ENCODE data around the gene LRRC75B. TPM values are rescaled to one million over a fixed set of nuclear protein-coding genes. Genes with fewer than 3 reads are reported as not detected.

Gene LRRC75B
- total RNA-seq, 1 experiment from 2014 or later = 7.9 TPM

DNA sequence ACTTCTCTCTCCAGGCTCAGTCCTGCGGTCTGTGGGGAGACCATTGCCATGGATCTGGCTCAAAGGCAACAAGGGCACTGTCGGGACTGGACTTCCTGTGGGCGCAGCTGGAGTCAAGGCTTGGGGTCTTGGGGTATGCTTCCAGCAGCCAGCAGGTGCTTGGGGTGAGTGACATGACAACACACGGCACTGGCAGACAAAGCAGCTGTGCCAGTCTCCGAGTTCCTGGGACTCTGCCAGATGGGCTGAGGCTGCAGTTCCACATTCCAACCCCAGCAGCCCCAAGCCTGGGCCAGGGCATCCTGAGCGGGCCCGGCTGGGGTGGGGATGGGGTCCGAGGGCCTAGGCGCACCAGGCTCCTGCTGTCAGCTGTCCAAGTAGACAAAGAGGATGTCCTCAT, 50.2 kb downstream of the LRRC75B start (continued):
- TF ChIP-seq, protein P1, sequence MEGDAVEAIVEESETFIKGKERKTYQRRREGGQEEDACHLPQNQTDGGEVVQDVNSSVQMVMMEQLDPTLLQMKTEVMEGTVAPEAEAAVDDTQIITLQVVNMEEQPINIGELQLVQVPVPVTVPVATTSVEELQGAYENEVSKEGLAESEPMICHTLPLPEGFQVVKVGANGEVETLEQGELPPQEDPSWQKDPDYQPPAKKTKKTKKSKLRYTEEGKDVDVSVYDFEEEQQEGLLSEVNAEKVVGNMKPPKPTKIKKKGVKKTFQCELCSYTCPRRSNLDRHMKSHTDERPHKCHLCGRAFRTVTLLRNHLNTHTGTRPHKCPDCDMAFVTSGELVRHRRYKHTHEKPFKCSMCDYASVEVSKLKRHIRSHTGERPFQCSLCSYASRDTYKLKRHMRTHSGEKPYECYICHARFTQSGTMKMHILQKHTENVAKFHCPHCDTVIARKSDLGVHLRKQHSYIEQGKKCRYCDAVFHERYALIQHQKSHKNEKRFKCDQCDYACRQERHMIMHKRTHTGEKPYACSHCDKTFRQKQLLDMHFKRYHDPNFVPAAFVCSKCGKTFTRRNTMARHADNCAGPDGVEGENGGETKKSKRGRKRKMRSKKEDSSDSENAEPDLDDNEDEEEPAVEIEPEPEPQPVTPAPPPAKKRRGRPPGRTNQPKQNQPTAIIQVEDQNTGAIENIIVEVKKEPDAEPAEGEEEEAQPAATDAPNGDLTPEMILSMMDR (IDR thresholded peaks at IDR 0.05 in 2 of 3, conservative IDR thresholded peaks at IDR 0.05 in 1 of 3; ENCODE audit: borderline replicate concordance in 1 of 3, insufficient read depth in 1 of 3, low read depth in 2 of 3, low read length in 2 of 3) = no peak
- TF ChIP-seq ELF1 (IDR thresholded peaks at IDR 0.05; ENCODE audit: borderline replicate concordance, low read depth) (no peak), SRF (IDR thresholded peaks at IDR 0.05; ENCODE audit: low read depth) (no peak)
- TF ChIP-seq, protein P2, sequence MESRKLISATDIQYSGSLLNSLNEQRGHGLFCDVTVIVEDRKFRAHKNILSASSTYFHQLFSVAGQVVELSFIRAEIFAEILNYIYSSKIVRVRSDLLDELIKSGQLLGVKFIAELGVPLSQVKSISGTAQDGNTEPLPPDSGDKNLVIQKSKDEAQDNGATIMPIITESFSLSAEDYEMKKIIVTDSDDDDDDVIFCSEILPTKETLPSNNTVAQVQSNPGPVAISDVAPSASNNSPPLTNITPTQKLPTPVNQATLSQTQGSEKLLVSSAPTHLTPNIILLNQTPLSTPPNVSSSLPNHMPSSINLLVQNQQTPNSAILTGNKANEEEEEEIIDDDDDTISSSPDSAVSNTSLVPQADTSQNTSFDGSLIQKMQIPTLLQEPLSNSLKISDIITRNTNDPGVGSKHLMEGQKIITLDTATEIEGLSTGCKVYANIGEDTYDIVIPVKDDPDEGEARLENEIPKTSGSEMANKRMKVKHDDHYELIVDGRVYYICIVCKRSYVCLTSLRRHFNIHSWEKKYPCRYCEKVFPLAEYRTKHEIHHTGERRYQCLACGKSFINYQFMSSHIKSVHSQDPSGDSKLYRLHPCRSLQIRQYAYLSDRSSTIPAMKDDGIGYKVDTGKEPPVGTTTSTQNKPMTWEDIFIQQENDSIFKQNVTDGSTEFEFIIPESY (IDR thresholded peaks at IDR 0.05; ENCODE audit: extremely low read depth, insufficient replicate concordance, low read length) = no peak

DNA sequence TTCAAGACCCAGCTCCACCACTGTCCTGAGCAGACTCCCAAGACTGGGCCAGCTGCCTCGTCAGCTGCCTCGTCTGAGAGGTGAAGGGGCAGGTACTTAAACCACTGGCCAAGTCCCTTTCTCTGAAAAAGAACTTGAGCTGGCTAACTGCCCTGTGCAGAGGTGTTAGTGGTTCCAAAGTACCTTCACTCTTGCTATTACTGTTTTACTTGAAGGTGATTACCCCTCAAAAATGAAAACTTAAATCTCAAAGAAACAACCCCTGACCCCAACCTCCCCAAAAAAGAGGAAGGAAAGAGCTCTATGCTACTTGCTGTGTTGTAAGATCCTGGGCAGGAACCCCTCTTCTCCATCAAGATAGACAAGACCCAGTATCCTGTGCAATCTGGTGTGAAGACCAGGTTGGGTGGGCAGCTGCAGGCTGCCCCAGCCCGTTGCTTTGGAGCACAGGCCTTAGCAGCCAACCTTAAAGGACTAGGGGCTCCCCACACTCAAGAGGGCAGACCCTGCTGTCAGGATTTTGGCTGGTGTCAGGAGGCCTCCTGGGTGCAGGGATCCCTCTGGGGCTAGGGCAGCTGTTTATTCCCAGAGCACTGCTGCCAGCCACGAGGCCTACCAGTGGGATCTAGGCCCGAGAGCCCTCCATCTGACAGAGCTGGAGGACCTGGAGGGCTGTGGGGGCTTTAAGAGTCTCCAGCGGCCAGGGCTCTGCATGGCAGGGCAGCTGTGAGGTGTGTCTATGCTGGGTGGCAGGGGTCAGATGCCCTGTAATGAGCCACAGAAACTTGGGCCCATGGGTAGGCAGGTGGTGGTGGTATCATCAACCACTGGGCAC, 51.0 kb downstream of the LRRC75B start:
- H4K20me1 ChIP-seq (ENCODE audit: insufficient read depth) = no peaks in the 10 kb centered on the region
- H3K4me1 ChIP-seq (ENCODE audit: control insufficient read depth in 1 of 2, insufficient read depth in 2 of 2, low read length in 2 of 2) = no peaks in the 10 kb centered on the region
- ChIA-PET CTCF (no interaction called here), POLR2A (interaction anchor here (0.6 kb wide), 1 partner anchor 9 kb away, joined by 4 read pairs; no protein-coding TSS in a partner anchor), RAD21 (ENCODE audit: low non-redundant PET in 1 of 2, low total read pairs in 2 of 2, uncharacterized antibody in 2 of 2, unreplicated experiment in 2 of 2) (no interaction called here)
- intact Hi-C loops (cut with micrococcal nuclease) = no loop called here
- no peaks in the 10 kb centered on the region for H3K27me3 ChIP-seq (ENCODE audit: insufficient read depth, low read length)
- no peak overlapping the region for H3K4me3 ChIP-seq (replicated peaks in 1 of 2; ENCODE audit: low read depth in 1 of 2, low read length in 2 of 2)
- H3K4me2 ChIP-seq (ENCODE audit: low read length) = no peak overlapping the region
- DNase-seq (ENCODE audit: low read depth, low spot score) (no peak), ATAC-seq (no peak)
- no TSS peak for BruUV-seq (replicated peaks)
- H3K27ac ChIP-seq (ENCODE audit: low read depth, low read length) = no peak overlapping the region
- no peak overlapping the region for H2AFZ ChIP-seq (ENCODE audit: low read depth, low read length, poor library complexity, severe bottlenecking)
- H3K9me2 ChIP-seq (ENCODE audit: insufficient read depth) = no peaks in the 10 kb centered on the region
- H3K79me2 ChIP-seq (ENCODE audit: insufficient read depth, low read length) = no peaks in the 10 kb centered on the region
- no peak overlapping the region for H3K9ac ChIP-seq (ENCODE audit: low read length)
- peaks cover 0 to 5% of the 10 kb centered on the region in 2 experiments; a peak in 2 of 4 replicates for H3K36me3 ChIP-seq (ENCODE audit: control insufficient read depth in 1 of 2, insufficient read depth in 2 of 2, low read length in 2 of 2)
- no peaks in the 10 kb centered on the region for H3K9me3 ChIP-seq (ENCODE audit: control insufficient read depth in 1 of 2, insufficient read depth in 1 of 2, low read depth in 1 of 2, low read length in 2 of 2)
- TF ChIP-seq RAD21 (IDR thresholded peaks at IDR 0.05; ENCODE audit: low read depth) (no peak), FOSL1 (IDR thresholded peaks at IDR 0.05; ENCODE audit: low read depth) (no peak), TCF7L2 (IDR thresholded peaks at IDR 0.05; ENCODE audit: borderline replicate concordance, extremely low read depth, insufficient read depth, insufficient read length) (no peak), EGR1 (IDR thresholded peaks at IDR 0.05; ENCODE audit: low read depth) (no peak), CBX3 (IDR thresholded peaks at IDR 0.05; ENCODE audit: low read depth) (no peak), POLR2A (IDR thresholded peaks at IDR 0.05; ENCODE audit: borderline replicate concordance, extremely low read depth, insufficient read depth, insufficient read length) (no peak), EZH2phosphoT487 (IDR thresholded peaks at IDR 0.05; ENCODE audit: borderline replicate concordance) (no peak), SRF (IDR thresholded peaks at IDR 0.05; ENCODE audit: low read depth) (no peak)
- TF ChIP-seq, protein P2 (IDR thresholded peaks at IDR 0.05; ENCODE audit: extremely low read depth, insufficient replicate concordance, low read length) = no peak
- TF ChIP-seq, protein P3, sequence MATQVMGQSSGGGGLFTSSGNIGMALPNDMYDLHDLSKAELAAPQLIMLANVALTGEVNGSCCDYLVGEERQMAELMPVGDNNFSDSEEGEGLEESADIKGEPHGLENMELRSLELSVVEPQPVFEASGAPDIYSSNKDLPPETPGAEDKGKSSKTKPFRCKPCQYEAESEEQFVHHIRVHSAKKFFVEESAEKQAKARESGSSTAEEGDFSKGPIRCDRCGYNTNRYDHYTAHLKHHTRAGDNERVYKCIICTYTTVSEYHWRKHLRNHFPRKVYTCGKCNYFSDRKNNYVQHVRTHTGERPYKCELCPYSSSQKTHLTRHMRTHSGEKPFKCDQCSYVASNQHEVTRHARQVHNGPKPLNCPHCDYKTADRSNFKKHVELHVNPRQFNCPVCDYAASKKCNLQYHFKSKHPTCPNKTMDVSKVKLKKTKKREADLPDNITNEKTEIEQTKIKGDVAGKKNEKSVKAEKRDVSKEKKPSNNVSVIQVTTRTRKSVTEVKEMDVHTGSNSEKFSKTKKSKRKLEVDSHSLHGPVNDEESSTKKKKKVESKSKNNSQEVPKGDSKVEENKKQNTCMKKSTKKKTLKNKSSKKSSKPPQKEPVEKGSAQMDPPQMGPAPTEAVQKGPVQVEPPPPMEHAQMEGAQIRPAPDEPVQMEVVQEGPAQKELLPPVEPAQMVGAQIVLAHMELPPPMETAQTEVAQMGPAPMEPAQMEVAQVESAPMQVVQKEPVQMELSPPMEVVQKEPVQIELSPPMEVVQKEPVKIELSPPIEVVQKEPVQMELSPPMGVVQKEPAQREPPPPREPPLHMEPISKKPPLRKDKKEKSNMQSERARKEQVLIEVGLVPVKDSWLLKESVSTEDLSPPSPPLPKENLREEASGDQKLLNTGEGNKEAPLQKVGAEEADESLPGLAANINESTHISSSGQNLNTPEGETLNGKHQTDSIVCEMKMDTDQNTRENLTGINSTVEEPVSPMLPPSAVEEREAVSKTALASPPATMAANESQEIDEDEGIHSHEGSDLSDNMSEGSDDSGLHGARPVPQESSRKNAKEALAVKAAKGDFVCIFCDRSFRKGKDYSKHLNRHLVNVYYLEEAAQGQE (IDR thresholded peaks at IDR 0.05; ENCODE audit: low read depth) = no peak
